DND-41 (cell line): ENCODE data around the gene PTPRH.

Experiments
- ATAC-seq: fragments of 200-7000 bp; cut with Tn5 transposase; 3 replicates; pipeline ENCODE4 v1.9.1; 2021; ENCODE audit warnings: low read depth; ENCODE audit not compliant: insufficient read depth
- DNase-seq: peaks from one replicate; pipeline ENCODE4 v3.0.0-alpha.2; 2020
- H2AFZ ChIP-seq: 2 replicates; pipeline ENCODE4 v1.6.0; 2012; ENCODE audit warnings: low read depth, low read length
- H3K27ac ChIP-seq: 2 replicates; pipeline ENCODE4 v1.5.1; 2012; ENCODE audit warnings: low read length, inconsistent platforms
- H3K27me3 ChIP-seq: fragments of 200-600 bp; sonication (generic); 2 replicates; pipeline ENCODE4 v1.6.0; 2012; ENCODE audit warnings: low read length, mild to moderate bottlenecking, inconsistent platforms; ENCODE audit not compliant: insufficient read depth, poor library complexity
- H3K36me3 ChIP-seq: 2 replicates; pipeline ENCODE4 v1.5.1; 2012; ENCODE audit warnings: low read length, inconsistent platforms; ENCODE audit not compliant: insufficient read depth
- H3K4me1 ChIP-seq: 2 replicates; pipeline ENCODE4 v1.5.1; 2012; ENCODE audit warnings: mild to moderate bottlenecking, low read length; ENCODE audit not compliant: insufficient read depth
- H3K4me2 ChIP-seq: 2 replicates; pipeline ENCODE4 v1.6.0; 2012; ENCODE audit warnings: mild to moderate bottlenecking, moderate library complexity, low read length, inconsistent platforms; ENCODE audit not compliant: insufficient read depth
- H3K4me3 ChIP-seq, 2 experiments: fragments of 200-600 bp in 1 of 2; shearing (Covaris generic) in 1 of 2; 2 replicates each; pipeline ENCODE4 v1.5.1; 2012 to 2016; ENCODE audit warnings: inconsistent platforms in 2 of 2, low read length in 2 of 2, mild to moderate bottlenecking in 2 of 2, low read depth in 1 of 2, moderate library complexity in 1 of 2
- H3K79me2 ChIP-seq: 2 replicates; pipeline ENCODE4 v1.6.0; 2012; ENCODE audit warnings: low read length, inconsistent platforms; ENCODE audit not compliant: insufficient read depth
- H3K9ac ChIP-seq: 2 replicates; pipeline ENCODE4 v1.6.0; 2012; ENCODE audit warnings: low read depth, mild to moderate bottlenecking, inconsistent platforms, low read length, moderate library complexity
- H3K9me3 ChIP-seq: 2 replicates; pipeline ENCODE4 v1.5.1; 2012; ENCODE audit warnings: low read length, moderate library complexity, mild to moderate bottlenecking, inconsistent platforms; ENCODE audit not compliant: insufficient read depth, severe bottlenecking
- H4K20me1 ChIP-seq: 2 replicates; pipeline ENCODE4 v1.6.0; 2012; ENCODE audit warnings: low read length; ENCODE audit not compliant: insufficient read depth
- EZH2 ChIP-seq: IDR thresholded peaks from 3 replicates; pipeline ENCODE4 v1.6.1; 2012; ENCODE audit warnings: borderline replicate concordance, low read depth, mild to moderate bottlenecking, moderate library complexity, low read length, inconsistent platforms; ENCODE audit not compliant: severe bottlenecking
- TF ChIP-seq, protein P1 (sequence below): IDR thresholded peaks from 2 replicates; pipeline ENCODE4 v1.5.1; 2012; ENCODE audit warnings: borderline replicate concordance, low read length, moderate library complexity, mild to moderate bottlenecking; ENCODE audit not compliant: poor library complexity, severe bottlenecking; ENCODE audit errors: extremely low read depth

PTPRH gene

DNA sequence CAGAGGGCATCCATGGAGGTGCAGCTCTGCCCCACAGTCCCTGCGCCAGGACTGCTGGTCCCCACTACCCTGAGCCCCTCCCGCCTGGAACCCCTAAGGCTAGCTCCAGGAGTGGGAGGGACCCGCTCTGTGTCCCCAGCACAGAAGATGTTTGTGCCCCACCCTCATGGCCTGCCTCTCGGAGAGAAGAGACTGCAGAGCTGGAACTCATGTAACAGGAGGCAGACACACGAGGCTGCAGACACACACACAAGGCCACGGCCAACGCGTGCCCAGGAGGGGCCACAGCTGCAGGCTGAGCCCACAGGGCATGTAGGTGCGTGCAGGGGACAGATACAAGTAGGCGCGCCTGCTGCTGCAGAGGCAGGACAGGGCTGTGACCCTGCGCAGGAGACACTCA lies 29.7 kb upstream of the PTPRH start:
- H3K4me3 ChIP-seq = no peak overlapping the region
- no peak for ATAC-seq
- peaks cover 91% of the 10 kb centered on the region for H3K36me3 ChIP-seq
- H3K27me3 ChIP-seq = no peaks in the 10 kb centered on the region
- H3K4me2 ChIP-seq = no peak overlapping the region
- no peak overlapping the region for H3K9ac ChIP-seq
- H3K4me1 ChIP-seq = no peaks in the 10 kb centered on the region
- H3K79me2 ChIP-seq = no peaks in the 10 kb centered on the region
- DNase-seq = no peak
- TF ChIP-seq, protein P1, sequence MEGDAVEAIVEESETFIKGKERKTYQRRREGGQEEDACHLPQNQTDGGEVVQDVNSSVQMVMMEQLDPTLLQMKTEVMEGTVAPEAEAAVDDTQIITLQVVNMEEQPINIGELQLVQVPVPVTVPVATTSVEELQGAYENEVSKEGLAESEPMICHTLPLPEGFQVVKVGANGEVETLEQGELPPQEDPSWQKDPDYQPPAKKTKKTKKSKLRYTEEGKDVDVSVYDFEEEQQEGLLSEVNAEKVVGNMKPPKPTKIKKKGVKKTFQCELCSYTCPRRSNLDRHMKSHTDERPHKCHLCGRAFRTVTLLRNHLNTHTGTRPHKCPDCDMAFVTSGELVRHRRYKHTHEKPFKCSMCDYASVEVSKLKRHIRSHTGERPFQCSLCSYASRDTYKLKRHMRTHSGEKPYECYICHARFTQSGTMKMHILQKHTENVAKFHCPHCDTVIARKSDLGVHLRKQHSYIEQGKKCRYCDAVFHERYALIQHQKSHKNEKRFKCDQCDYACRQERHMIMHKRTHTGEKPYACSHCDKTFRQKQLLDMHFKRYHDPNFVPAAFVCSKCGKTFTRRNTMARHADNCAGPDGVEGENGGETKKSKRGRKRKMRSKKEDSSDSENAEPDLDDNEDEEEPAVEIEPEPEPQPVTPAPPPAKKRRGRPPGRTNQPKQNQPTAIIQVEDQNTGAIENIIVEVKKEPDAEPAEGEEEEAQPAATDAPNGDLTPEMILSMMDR = no peak
- no peak for TF ChIP-seq EZH2
- H2AFZ ChIP-seq = no peak overlapping the region
- H3K27ac ChIP-seq = no peak overlapping the region
- H4K20me1 ChIP-seq = peaks cover 47% of the 10 kb centered on the region
- no peaks in the 10 kb centered on the region for H3K9me3 ChIP-seq

DNA sequence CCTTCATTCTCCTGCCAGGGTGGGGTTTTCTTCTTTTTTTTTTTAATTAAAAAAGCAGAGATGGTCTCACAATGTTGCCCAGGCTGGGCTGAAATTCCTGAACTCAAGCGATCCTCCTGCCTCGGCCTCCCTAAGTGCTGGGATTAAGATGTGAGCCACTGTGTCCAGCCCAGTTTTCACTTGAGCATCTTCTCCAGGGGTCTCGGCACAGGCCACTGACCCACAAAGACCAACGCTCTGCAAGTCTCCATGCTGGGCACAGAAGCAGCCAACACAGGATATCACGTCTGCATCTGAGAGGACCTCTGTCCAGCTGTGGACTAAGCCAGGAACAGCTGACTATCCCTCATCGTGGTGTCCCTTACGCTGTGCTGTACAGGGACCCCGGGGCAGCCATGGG lies 28.7 kb upstream of the PTPRH start:
- no peaks in the 10 kb centered on the region for H3K79me2 ChIP-seq
- H3K27me3 ChIP-seq = no peaks in the 10 kb centered on the region
- no peaks in the 10 kb centered on the region for H3K4me1 ChIP-seq
- H3K9ac ChIP-seq = no peak overlapping the region
- H3K9me3 ChIP-seq = no peaks in the 10 kb centered on the region
- H4K20me1 ChIP-seq = peaks cover 42% of the 10 kb centered on the region
- H2AFZ ChIP-seq = no peak overlapping the region
- ATAC-seq (no peak), DNase-seq (no peak)
- H3K4me3 ChIP-seq = no peak overlapping the region
- no peak overlapping the region for H3K4me2 ChIP-seq
- peaks cover 92% of the 10 kb centered on the region for H3K36me3 ChIP-seq
- TF ChIP-seq, protein P1 = no peak
- TF ChIP-seq EZH2 = no peak
- H3K27ac ChIP-seq = no peak overlapping the region

DNA sequence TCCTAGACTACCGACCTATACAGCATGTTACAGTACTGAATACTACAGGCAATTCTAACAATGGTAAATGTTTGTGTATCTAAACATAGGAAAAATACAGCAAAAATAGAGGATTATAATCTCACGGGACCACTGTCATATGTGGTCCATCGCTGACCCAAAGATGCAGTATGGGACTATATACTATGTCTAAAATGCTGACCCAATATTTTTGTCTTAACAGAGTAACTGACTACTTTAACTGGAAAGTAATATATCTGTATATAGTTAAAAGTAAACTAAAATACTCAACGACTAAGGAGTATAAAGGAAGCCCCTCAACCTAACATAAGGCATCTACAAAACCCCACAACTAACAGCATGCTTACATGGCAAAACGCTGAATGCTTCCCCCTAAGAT lies 23.7 kb upstream of the PTPRH start:
- no peaks in the 10 kb centered on the region for H3K9me3 ChIP-seq
- no peak overlapping the region for H3K4me2 ChIP-seq
- ATAC-seq (no peak), DNase-seq (no peak)
- H4K20me1 ChIP-seq = peaks cover 54% of the 10 kb centered on the region
- no peaks in the 10 kb centered on the region for H3K4me1 ChIP-seq
- TF ChIP-seq EZH2 = no peak
- TF ChIP-seq, protein P1 = no peak
- H3K27me3 ChIP-seq = no peaks in the 10 kb centered on the region
- H3K4me3 ChIP-seq = no peak overlapping the region
- no peak overlapping the region for H3K27ac ChIP-seq
- no peak overlapping the region for H2AFZ ChIP-seq
- no peak overlapping the region for H3K9ac ChIP-seq
- H3K79me2 ChIP-seq = no peaks in the 10 kb centered on the region
- H3K36me3 ChIP-seq = peaks cover 93% of the 10 kb centered on the region

DNA sequence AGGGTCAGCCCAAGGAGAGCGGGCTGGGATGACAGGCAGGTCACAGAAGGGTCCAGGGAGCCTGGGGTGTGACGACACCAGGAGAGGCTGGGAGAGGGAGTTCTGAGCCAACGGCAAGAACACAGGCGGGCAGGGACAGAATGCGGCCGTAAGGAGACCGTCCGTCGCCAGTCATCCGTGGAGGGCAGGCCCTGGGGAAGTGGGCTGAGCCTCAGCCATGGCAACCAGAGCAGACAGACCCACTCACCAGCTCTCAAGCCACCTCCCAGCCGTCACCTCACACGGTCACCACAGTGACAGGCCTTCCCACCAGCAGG lies 22.9 kb upstream of the PTPRH start:
- TF ChIP-seq EZH2 = no peak
- TF ChIP-seq, protein P1 = no peak
- ATAC-seq = no peak
- H3K4me1 ChIP-seq = no peaks in the 10 kb centered on the region
- peaks cover 93% of the 10 kb centered on the region for H3K36me3 ChIP-seq
- H3K9me3 ChIP-seq = no peaks in the 10 kb centered on the region
- H3K9ac ChIP-seq = no peak overlapping the region
- H4K20me1 ChIP-seq = peaks cover 58% of the 10 kb centered on the region
- no peaks in the 10 kb centered on the region for H3K27me3 ChIP-seq
- H3K4me3 ChIP-seq = no peak overlapping the region
- H3K4me2 ChIP-seq = no peak overlapping the region
- no peak overlapping the region for H3K27ac ChIP-seq
- no peaks in the 10 kb centered on the region for H3K79me2 ChIP-seq
- no peak overlapping the region for H2AFZ ChIP-seq
- no peak for DNase-seq
